Muscle layer of duodenum (tissue), 2 donors: Measurements from ENCODE around the gene C3orf20.

ENCODE experiments used
- H3K27ac ChIP-seq: one replicate; pipeline ENCODE4 v1.7.0; 2013; ENCODE audit warnings: mild to moderate bottlenecking, low read length
- H3K27me3 ChIP-seq: one replicate; pipeline ENCODE4 v1.7.0; 2013; ENCODE audit warnings: low read depth, mild to moderate bottlenecking, control low read depth, low read length
- H3K36me3 ChIP-seq, 2 donors: one replicate each; pipeline ENCODE4 v1.7.0; 2013; ENCODE audit warnings: low read length in 2 of 2, control low read depth in 1 of 2, mild to moderate bottlenecking in 1 of 2; ENCODE audit not compliant: insufficient read depth in 2 of 2, control insufficient read depth in 1 of 2
- H3K4me1 ChIP-seq, 2 donors: one replicate each; pipeline ENCODE4 v1.7.0; 2013; ENCODE audit warnings: low read length in 2 of 2, mild to moderate bottlenecking in 2 of 2, control low read depth in 1 of 2, moderate library complexity in 1 of 2; ENCODE audit not compliant: insufficient read depth in 2 of 2, control insufficient read depth in 1 of 2
- H3K4me3 ChIP-seq, 2 donors: one replicate each; pipeline ENCODE4 v1.7.0; 2013; ENCODE audit warnings: low read length in 2 of 2, low read depth in 1 of 2, mild to moderate bottlenecking in 1 of 2
- H3K9me3 ChIP-seq, 2 donors: one replicate each; pipeline ENCODE4 v1.7.0; 2013; ENCODE audit warnings: low read length in 2 of 2, control low read depth in 1 of 2, mild to moderate bottlenecking in 1 of 2; ENCODE audit not compliant: control insufficient read depth in 1 of 2
- donor health status: healthy.

Gene C3orf20

DNA sequence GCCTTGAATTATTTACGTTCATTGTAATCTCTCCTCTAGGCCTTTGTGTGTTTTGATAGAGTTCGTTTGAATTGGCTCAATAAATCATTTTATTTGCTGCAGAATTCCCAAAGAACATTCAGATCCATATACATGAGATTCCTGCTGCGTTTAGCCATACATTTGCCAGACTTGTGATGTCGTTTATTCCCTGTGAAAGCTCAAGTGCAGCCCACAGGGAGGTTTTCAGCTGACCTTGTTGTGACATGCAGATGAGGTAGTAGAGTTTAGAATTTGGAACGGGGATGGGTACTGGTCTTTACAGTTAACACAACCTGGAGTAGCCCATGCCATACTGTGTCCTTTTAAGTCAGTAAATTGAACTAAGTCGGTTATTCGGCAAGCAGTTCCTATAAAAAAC is at the start of gene C3orf20:
Gene C3orf20 (plus strand): TSS at position 301 of the 400 bp plus-strand sequence. CDS start 7,573 bp downstream, outside the sequence.
- H3K4me1 ChIP-seq: no peaks in the 10 kb centered on the region
- H3K27me3 ChIP-seq: no peaks in the 10 kb centered on the region
- H3K4me3 ChIP-seq: no peak within 1 kb of the TSS
- H3K9me3 ChIP-seq: no peaks in the 10 kb centered on the region
- H3K27ac ChIP-seq: no peak within 1 kb of the TSS
- H3K36me3 ChIP-seq: peaks cover 30 to 31% of the 10 kb centered on the region in 2 donors

DNA sequence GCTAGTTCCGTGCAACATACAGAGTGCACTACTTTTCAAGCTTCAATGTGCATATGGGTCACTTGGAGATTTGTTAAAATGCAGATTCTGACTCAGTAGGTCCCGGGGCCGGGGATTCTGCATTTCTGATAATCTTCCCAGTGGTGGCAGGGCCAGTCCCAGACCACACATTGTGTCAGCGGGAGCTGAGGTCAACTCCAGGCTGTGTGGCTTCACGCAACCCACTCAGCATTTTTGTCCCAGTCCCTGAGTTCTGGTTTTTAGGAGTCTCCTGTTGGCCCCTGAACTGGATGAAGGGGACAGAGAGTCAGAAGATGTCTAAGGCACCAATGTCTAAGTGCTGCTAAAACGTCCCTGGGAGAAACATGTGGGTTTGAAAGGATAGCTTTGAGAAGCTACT is 49.5 kb upstream of the C3orf20 start:
- Histone ChIP-seq H3K36me3 (no peaks in the 10 kb centered on the region), H3K27ac (no peak overlapping the region), H3K4me3 (no peak overlapping the region), H3K9me3 (peaks cover 0 to 3% of the 10 kb centered on the region in 2 donors), H3K27me3 (no peaks in the 10 kb centered on the region), H3K4me1 (no peaks in the 10 kb centered on the region)

DNA sequence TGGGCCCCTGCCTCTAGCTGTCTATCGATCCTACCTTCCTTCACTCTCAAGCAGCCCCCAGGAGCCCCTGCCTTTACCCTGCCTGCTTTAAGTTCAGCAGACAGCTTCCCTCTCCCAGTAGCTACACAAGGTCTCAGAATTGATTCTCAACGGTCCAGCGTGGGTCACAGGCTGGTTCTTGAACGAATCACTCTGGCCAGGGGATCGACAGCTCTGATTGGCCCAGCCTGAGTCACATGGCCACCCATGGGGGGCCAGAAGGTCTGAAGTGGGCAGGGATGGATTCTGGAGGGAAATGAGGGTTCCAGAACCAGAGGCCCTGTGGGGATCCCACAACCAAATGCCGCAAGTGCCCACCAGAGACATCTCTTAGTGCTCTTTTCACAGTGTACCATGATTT is 47.1 kb upstream of the C3orf20 start:
- no peak overlapping the region for H3K27ac ChIP-seq
- H3K36me3 ChIP-seq: no peaks in the 10 kb centered on the region
- H3K4me3 ChIP-seq: no peak overlapping the region
- H3K27me3 ChIP-seq: no peaks in the 10 kb centered on the region
- H3K9me3 ChIP-seq: peaks cover 0 to 3% of the 10 kb centered on the region in 2 donors
- H3K4me1 ChIP-seq: no peaks in the 10 kb centered on the region

DNA sequence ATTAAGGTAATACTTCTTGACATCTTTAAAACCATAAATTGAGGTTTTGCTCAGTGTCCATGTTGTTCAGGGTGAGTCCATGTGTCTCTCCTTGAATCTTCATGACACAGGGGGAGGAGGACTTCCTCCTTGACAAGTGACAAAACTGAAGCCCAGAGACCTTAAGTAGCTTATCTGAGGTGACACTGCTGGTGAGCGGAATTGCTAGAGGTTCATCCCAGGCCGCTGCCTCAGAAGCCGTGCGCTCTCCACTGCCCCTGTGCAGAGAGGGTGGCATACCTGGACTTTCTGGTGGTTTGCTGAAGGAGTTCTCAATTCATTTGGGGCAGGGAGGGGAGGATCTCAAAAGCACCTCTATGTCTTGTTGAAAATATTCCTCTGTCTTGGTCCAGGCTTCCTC is 46.5 kb upstream of the C3orf20 start:
- H3K4me1 ChIP-seq: no peaks in the 10 kb centered on the region
- no peak overlapping the region for H3K27ac ChIP-seq
- H3K36me3 ChIP-seq: no peaks in the 10 kb centered on the region
- peaks cover 0 to 3% of the 10 kb centered on the region in 2 donors for H3K9me3 ChIP-seq
- no peaks in the 10 kb centered on the region for H3K27me3 ChIP-seq
- no peak overlapping the region for H3K4me3 ChIP-seq

DNA sequence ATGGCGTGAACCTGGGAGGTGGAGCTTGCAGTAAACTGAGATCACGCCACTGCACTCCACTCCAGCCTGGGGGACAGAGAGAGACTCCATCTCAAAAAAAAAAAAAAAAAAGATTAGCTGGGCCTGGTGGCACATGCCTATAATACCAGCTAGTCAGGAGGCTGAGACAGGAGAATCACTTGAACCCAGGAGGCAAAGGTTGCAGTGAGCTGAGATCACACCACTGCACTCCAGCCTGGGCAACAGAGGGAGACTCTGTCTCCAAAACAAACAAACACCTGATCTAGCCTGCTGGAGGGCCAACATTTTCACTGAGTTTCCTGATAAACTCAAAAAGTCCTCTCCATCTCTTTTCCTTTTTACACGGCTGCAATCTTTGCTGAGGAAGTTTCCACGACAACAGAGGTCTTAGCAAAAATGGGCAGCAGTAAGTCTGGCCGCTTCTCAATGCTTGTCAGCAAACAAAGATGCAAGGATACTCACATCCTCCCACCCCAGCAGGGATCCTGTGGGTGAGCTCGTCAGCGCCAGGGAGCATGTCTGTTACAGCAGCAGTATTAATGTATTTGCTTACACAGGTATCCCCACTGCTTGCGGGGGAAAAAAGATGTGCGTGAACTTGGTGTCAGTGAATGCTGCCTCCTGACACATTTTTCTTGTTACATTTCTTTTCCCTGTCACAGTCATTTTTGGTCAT is 44.4 kb upstream of the C3orf20 start:
- Histone ChIP-seq H3K27ac (no peak overlapping the region), H3K27me3 (no peaks in the 10 kb centered on the region), H3K9me3 (peaks cover 0 to 3% of the 10 kb centered on the region in 2 donors), H3K36me3 (no peaks in the 10 kb centered on the region), H3K4me3 (no peak overlapping the region), H3K4me1 (no peaks in the 10 kb centered on the region)

DNA sequence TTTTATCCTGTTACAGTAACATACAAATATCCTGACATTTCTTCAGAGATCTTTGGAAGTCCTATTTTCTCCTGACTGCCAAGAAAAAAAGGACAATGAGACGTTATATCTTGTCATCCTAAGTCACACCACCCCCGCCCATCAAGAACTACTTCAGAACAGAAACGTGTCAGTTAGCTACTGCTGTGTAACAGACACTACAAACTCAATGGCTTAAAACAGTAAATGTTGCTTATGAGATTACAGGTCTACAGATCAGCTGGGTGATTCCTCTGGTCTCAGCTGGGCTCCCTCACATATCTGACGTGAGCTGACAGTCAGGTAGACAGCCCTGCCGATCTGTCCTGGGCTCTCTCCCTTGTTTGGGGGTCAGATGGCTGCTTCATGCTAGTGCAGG is 43.8 kb upstream of the C3orf20 start:
- H3K4me3 ChIP-seq: no peak overlapping the region
- H3K36me3 ChIP-seq: no peaks in the 10 kb centered on the region
- H3K27me3 ChIP-seq: no peaks in the 10 kb centered on the region
- H3K9me3 ChIP-seq: peaks cover 0 to 3% of the 10 kb centered on the region in 2 donors
- no peaks in the 10 kb centered on the region for H3K4me1 ChIP-seq
- H3K27ac ChIP-seq: no peak overlapping the region

DNA sequence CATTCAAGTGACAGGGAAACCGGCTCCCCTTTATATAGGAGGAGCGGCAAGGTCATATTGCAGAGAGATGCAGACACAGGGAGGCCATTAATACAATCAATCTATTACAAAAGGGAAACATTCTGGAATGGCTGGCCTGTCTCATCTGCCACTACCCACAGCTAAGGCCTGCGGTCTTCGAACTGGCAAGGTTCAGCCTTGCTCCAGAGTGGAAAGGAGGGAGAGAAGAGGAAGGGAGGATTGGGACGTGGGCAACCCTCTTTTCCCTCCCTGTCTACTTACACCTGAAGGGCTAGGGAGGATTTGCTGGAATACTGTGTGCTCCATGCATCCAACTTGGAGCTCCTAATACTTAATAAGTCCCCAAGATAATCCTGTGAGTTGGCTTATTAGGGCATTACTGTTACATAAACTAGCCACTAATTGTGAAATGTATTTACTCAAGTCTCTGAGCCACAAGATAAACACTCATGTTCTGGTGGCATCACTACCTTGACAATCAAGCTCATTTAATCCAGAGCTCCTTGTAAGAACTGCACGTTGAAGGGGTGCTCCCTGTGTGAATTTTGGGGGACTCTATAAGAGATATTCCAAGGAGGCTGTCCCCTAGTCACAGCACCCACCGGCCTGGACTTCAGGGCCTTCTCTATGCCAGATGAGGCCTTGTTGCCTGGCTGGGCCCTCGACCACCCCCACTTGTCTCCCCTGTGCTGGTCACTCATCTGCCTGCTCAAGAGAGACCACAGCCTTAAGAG is 43.1 kb upstream of the C3orf20 start:
- no peaks in the 10 kb centered on the region for H3K36me3 ChIP-seq
- no peaks in the 10 kb centered on the region for H3K27me3 ChIP-seq
- no peaks in the 10 kb centered on the region for H3K4me1 ChIP-seq
- H3K9me3 ChIP-seq: peaks cover 0 to 3% of the 10 kb centered on the region in 2 donors
- H3K4me3 ChIP-seq: no peak overlapping the region
- no peak overlapping the region for H3K27ac ChIP-seq

DNA sequence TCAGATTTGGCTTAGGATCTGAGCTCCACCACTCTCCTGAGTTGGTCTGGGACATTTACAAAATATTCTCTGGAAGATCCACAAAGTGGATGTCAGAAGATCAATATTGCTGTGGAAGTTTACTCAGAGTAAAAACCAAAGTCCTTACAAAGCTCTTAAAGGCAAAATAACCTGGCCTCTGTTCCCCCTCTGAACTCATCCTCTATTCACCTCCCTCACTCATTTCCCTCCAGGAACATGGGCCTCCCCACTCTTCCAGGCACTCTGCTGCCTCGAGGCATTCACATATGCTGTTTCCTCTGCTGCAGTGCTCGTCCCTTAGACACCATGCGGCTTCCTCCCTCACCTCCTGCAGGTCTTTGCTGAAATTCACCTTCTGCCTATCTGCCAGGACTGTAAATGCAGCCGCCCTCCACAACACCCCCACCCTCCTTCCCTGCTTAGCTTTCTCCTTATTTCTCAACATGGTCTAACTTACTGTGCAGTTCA is 42.5 kb upstream of the C3orf20 start:
- H3K36me3 ChIP-seq: no peaks in the 10 kb centered on the region
- no peak overlapping the region for H3K4me3 ChIP-seq
- H3K27ac ChIP-seq: no peak overlapping the region
- H3K9me3 ChIP-seq: peaks cover 0 to 3% of the 10 kb centered on the region in 2 donors
- no peaks in the 10 kb centered on the region for H3K27me3 ChIP-seq
- no peaks in the 10 kb centered on the region for H3K4me1 ChIP-seq

DNA sequence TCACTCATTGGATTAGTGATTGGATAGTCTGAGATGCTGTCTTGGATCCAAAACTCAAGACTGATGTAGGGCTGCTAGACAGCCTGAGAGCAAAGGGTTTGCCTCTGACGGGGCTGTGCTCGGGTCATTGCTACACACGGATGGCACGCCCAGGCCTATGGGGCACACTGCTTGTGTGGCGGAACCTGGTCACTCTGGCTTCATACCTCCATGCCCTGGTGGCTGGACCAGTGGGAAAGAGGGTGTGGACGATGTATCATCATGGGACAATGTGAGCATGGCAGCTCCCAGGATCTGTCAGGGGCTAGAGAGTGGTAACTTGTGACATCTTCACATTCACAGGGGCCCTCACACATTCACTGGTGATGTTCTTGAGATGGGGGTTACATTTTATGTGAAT is 41.5 kb upstream of the C3orf20 start:
- H3K9me3 ChIP-seq: no peaks in the 10 kb centered on the region
- H3K27ac ChIP-seq: no peak overlapping the region
- H3K27me3 ChIP-seq: no peaks in the 10 kb centered on the region
- H3K36me3 ChIP-seq: no peaks in the 10 kb centered on the region
- no peaks in the 10 kb centered on the region for H3K4me1 ChIP-seq
- H3K4me3 ChIP-seq: no peak overlapping the region

DNA sequence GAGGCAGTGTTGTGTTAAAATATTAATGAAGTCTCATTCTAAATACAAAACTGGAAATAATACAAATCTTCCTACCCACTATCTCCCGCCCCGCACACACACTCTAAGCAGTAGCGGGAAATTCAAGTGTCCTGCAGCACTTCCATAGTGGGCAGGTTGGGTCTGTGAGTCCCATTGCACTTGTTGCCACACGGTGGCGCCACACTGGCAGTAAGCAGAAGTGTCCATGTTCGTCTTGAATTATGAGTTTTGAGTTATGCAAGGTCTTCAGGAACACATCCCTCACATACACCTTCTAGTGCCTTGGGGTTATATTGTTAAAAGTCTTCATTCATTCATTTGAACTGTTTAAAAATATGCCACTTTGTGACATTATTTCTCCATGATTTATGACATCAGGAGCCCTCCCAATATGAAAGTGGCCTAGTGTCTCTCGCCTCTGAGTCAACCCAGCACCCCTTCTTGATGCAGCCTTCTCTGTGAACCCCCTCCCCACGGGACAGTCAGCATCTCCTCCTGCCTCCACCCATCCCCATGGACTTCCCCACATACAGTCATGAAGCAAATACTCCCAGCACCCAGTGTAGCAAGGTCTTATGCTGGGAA is 41.0 kb upstream of the C3orf20 start:
- H3K27ac ChIP-seq: no peak overlapping the region
- H3K4me3 ChIP-seq: no peak overlapping the region
- no peaks in the 10 kb centered on the region for H3K9me3 ChIP-seq
- H3K4me1 ChIP-seq: no peaks in the 10 kb centered on the region
- H3K27me3 ChIP-seq: no peaks in the 10 kb centered on the region
- no peaks in the 10 kb centered on the region for H3K36me3 ChIP-seq

DNA sequence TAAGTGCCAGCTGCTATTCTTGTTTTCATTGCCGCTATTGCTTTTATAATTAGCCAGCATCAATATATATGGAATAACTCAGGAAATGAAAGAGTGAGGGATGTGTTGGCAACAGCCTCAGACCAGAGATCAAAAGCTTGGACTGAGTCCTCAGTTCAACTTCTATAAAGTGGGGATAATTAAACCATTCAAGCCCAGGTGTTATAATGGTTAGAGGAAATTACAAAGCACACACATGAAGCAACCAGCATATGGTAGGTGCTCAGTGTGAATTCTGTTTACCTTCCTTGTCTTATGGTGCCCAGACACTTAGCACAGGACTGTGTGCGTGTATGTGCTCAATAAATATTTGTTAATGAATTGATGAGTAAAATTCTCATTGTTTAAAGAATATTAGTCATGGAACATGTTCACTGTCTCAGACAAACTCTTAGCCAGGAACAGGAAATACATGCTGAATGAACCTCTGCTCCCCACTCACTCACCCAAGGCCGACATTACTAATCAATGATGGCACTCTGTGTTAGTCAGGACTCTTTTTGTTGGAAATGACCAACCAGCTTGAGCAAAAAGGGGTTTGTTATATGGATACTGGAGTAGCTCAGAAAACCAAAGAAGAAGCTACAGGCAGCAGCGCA is 40.1 kb upstream of the C3orf20 start:
- Histone ChIP-seq H3K36me3 (no peaks in the 10 kb centered on the region), H3K9me3 (no peaks in the 10 kb centered on the region), H3K27me3 (no peaks in the 10 kb centered on the region), H3K4me1 (no peaks in the 10 kb centered on the region), H3K27ac (no peak overlapping the region), H3K4me3 (no peak overlapping the region)
